ENCODE data around the gene HAGHL. TPM values are rescaled to one million over a fixed set of nuclear protein-coding genes. Genes with fewer than 3 reads are reported as not detected.
A peak's percentile ranks its signal among the peaks of the same experiment; 100 is the strongest.

HAGHL gene
- total RNA-seq, 1 experiment from 2014 or later = 74.8 TPM

DNA sequence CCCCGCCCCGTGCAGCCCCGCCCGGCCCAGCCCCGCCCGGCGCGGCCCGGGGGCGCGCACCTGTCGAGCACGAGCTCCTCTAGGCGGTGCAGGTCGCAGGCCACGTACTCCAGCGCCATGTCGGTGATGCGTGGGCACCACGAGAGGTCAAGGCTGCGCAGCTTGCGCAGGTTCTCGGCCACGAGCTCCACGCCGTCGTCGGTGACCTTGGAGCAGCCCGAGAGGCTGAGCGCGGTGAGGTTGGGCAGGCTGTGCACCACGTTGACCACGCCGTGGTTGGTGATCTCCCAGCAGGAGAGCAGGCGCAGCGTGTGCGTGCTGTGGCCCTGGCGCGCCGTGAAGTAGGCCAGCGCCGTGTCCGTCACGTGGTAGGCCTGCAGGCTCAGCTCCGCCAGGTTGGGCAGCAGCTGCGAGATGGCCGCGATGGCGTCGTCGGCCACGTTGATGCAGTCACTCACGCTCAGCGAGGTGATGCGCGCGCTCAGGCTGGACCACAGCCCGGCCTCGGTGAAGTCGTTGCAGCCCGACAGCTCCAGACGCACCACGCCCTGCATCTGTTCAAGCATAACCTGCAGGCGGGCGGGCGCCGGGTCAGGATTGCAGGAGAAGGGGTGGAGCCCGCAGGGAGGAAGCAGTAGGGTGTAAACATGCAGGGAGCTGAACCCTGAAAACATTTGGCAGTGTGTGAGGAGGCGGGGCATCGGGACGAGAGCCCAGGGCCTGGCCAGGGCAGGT lies 31.4 kb upstream of the HAGHL start:
- CTCF ChIA-PET = interaction anchor here (1.0 to 1.6 kb wide), 5 partner anchors 9 to 408 kb away, joined by 3 to 6 read pairs (median 3); partner anchors contain the start of genes ANTKMT and FBXL16
- POLR2A ChIA-PET = interaction anchor here (1.0 to 1.6 kb wide), 3 partner anchors 11 to 26 kb away, joined by 3 to 5 read pairs (median 3); partner anchors contain the start of genes ANTKMT and JMJD8
- H3K27ac ChIP-seq (ENCODE audit: low read depth, low read length) = peak overlapping the region; percentile 96
- TF ChIP-seq RAD21 (IDR thresholded peaks at IDR 0.05; ENCODE audit: low read depth) (no peak), ELF1 (IDR thresholded peaks at IDR 0.05; ENCODE audit: borderline replicate concordance, low read depth) (no peak), CBX3 (IDR thresholded peaks at IDR 0.05; ENCODE audit: low read depth) (peak; percentile 80; the same call in 1 of the 2 replicates), ZFX (IDR thresholded peaks at IDR 0.05) (peak; percentile 84; the same call in 1 of the 2 replicates), YY1 (IDR thresholded peaks at IDR 0.05; ENCODE audit: extremely low read depth, insufficient replicate concordance, low read depth, low read length) (peak; percentile 59), TCF7L2 (IDR thresholded peaks at IDR 0.05; ENCODE audit: borderline replicate concordance, extremely low read depth, insufficient read depth, insufficient read length) (peak; percentile 13), JUND (IDR thresholded peaks at IDR 0.05) (no peak), SP1 (IDR thresholded peaks at IDR 0.05; ENCODE audit: low read depth) (peak; percentile 41; the same call in 1 of the 2 replicates), SRF (IDR thresholded peaks at IDR 0.05; ENCODE audit: low read depth) (no peak), CEBPB (IDR thresholded peaks at IDR 0.05; ENCODE audit: low read depth) (no peak), POLR2AphosphoS5 (IDR thresholded peaks at IDR 0.05; ENCODE audit: low read depth, low read length) (peak; percentile 55), EGR1 (IDR thresholded peaks at IDR 0.05; ENCODE audit: low read depth) (no peak), EZH2 (IDR thresholded peaks at IDR 0.05) (no peak), FOSL1 (IDR thresholded peaks at IDR 0.05; ENCODE audit: low read depth) (no peak)
- TF ChIP-seq, protein P1, sequence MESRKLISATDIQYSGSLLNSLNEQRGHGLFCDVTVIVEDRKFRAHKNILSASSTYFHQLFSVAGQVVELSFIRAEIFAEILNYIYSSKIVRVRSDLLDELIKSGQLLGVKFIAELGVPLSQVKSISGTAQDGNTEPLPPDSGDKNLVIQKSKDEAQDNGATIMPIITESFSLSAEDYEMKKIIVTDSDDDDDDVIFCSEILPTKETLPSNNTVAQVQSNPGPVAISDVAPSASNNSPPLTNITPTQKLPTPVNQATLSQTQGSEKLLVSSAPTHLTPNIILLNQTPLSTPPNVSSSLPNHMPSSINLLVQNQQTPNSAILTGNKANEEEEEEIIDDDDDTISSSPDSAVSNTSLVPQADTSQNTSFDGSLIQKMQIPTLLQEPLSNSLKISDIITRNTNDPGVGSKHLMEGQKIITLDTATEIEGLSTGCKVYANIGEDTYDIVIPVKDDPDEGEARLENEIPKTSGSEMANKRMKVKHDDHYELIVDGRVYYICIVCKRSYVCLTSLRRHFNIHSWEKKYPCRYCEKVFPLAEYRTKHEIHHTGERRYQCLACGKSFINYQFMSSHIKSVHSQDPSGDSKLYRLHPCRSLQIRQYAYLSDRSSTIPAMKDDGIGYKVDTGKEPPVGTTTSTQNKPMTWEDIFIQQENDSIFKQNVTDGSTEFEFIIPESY (IDR thresholded peaks at IDR 0.05; ENCODE audit: extremely low read depth, insufficient replicate concordance, low read length) = no peak
- TF ChIP-seq, protein P2, sequence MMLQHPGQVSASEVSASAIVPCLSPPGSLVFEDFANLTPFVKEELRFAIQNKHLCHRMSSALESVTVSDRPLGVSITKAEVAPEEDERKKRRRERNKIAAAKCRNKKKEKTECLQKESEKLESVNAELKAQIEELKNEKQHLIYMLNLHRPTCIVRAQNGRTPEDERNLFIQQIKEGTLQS (IDR thresholded peaks at IDR 0.05) = no peak
- TF ChIP-seq, protein P3, sequence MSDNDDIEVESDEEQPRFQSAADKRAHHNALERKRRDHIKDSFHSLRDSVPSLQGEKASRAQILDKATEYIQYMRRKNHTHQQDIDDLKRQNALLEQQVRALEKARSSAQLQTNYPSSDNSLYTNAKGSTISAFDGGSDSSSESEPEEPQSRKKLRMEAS (IDR thresholded peaks at IDR 0.05) = peak; percentile 96
- TF ChIP-seq, protein P4, sequence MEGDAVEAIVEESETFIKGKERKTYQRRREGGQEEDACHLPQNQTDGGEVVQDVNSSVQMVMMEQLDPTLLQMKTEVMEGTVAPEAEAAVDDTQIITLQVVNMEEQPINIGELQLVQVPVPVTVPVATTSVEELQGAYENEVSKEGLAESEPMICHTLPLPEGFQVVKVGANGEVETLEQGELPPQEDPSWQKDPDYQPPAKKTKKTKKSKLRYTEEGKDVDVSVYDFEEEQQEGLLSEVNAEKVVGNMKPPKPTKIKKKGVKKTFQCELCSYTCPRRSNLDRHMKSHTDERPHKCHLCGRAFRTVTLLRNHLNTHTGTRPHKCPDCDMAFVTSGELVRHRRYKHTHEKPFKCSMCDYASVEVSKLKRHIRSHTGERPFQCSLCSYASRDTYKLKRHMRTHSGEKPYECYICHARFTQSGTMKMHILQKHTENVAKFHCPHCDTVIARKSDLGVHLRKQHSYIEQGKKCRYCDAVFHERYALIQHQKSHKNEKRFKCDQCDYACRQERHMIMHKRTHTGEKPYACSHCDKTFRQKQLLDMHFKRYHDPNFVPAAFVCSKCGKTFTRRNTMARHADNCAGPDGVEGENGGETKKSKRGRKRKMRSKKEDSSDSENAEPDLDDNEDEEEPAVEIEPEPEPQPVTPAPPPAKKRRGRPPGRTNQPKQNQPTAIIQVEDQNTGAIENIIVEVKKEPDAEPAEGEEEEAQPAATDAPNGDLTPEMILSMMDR (IDR thresholded peaks at IDR 0.05 in 2 of 3, conservative IDR thresholded peaks at IDR 0.05 in 1 of 3; ENCODE audit: borderline replicate concordance in 1 of 3, insufficient read depth in 1 of 3, low read depth in 2 of 3, low read length in 2 of 3) = no peak
- TF ChIP-seq, protein P5, sequence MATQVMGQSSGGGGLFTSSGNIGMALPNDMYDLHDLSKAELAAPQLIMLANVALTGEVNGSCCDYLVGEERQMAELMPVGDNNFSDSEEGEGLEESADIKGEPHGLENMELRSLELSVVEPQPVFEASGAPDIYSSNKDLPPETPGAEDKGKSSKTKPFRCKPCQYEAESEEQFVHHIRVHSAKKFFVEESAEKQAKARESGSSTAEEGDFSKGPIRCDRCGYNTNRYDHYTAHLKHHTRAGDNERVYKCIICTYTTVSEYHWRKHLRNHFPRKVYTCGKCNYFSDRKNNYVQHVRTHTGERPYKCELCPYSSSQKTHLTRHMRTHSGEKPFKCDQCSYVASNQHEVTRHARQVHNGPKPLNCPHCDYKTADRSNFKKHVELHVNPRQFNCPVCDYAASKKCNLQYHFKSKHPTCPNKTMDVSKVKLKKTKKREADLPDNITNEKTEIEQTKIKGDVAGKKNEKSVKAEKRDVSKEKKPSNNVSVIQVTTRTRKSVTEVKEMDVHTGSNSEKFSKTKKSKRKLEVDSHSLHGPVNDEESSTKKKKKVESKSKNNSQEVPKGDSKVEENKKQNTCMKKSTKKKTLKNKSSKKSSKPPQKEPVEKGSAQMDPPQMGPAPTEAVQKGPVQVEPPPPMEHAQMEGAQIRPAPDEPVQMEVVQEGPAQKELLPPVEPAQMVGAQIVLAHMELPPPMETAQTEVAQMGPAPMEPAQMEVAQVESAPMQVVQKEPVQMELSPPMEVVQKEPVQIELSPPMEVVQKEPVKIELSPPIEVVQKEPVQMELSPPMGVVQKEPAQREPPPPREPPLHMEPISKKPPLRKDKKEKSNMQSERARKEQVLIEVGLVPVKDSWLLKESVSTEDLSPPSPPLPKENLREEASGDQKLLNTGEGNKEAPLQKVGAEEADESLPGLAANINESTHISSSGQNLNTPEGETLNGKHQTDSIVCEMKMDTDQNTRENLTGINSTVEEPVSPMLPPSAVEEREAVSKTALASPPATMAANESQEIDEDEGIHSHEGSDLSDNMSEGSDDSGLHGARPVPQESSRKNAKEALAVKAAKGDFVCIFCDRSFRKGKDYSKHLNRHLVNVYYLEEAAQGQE (IDR thresholded peaks at IDR 0.05; ENCODE audit: low read depth) = no peak

More for the DNA sequence above, 31.4 kb upstream of the HAGHL start:
- ATAC-seq (peak; percentile 74), DNase-seq (ENCODE audit: low read depth, low spot score) (no peak)
- RAD21 ChIA-PET (ENCODE audit: low non-redundant PET in 1 of 2, low total read pairs in 2 of 2, uncharacterized antibody in 2 of 2, unreplicated experiment in 2 of 2) = no interaction called here
- Histone ChIP-seq H3K36me3 (ENCODE audit: control insufficient read depth in 1 of 2, insufficient read depth in 2 of 2, low read length in 2 of 2) (no peaks in the 10 kb centered on the region), H3K9me2 (ENCODE audit: insufficient read depth) (no peaks in the 10 kb centered on the region), H3K4me2 (ENCODE audit: low read length) (peak overlapping the region; percentile 88), H3K4me1 (ENCODE audit: control insufficient read depth in 1 of 2, insufficient read depth in 2 of 2, low read length in 2 of 2) (peaks cover 10 to 31% of the 10 kb centered on the region in 2 experiments), H3K9ac (ENCODE audit: low read length) (peak overlapping the region; percentile 64), H3K4me3 (replicated peaks in 1 of 2; ENCODE audit: low read depth in 1 of 2, low read length in 2 of 2) (peak overlapping the region; percentile 46 to 58), H3K79me2 (ENCODE audit: insufficient read depth, low read length) (peaks cover 4% of the 10 kb centered on the region; the same call in 1 of the 2 replicates), H2AFZ (ENCODE audit: low read depth, low read length, poor library complexity, severe bottlenecking) (no peak overlapping the region), H3K27me3 (ENCODE audit: insufficient read depth, low read length) (no peaks in the 10 kb centered on the region), H3K9me3 (ENCODE audit: control insufficient read depth in 1 of 2, insufficient read depth in 1 of 2, low read depth in 1 of 2, low read length in 2 of 2) (no peaks in the 10 kb centered on the region), H4K20me1 (ENCODE audit: insufficient read depth) (no peaks in the 10 kb centered on the region)
- no TSS peak for BruUV-seq (replicated peaks)
- intact Hi-C loops (cut with micrococcal nuclease) = no loop called here
